DOHH2 (cell line): ENCODE measurements around the gene KLK4.

ENCODE experiments used
- H3F3A ChIP-seq: fragments of 200-600 bp; sonication (generic), shearing (Covaris generic); 2 replicates; pipeline ENCODE4 v1.6.0; 2016; ENCODE audit warnings: antibody characterized with exemption, mild to moderate bottlenecking; ENCODE audit not compliant: control insufficient read depth, insufficient read depth
- H3K27ac ChIP-seq: fragments of 200-600 bp; sonication (generic); 2 replicates; pipeline ENCODE4 v1.5.1; 2014; ENCODE audit warnings: low read depth, mild to moderate bottlenecking, low read length, moderate library complexity
- H3K27me3 ChIP-seq: fragments of 200-600 bp; sonication (generic); 2 replicates; pipeline ENCODE4 v1.6.1; 2014; ENCODE audit warnings: mild to moderate bottlenecking, low read length, mixed read lengths; ENCODE audit not compliant: control insufficient read depth
- H3K36me3 ChIP-seq: fragments of 200-600 bp; sonication (generic); 2 replicates; pipeline ENCODE4 v1.6.1; 2014; ENCODE audit warnings: mild to moderate bottlenecking, low read length, moderate library complexity, mixed read lengths; ENCODE audit not compliant: control insufficient read depth
- H3K4me1 ChIP-seq: fragments of 200-600 bp; sonication (generic); 2 replicates; pipeline ENCODE4 v1.6.1; 2014; ENCODE audit warnings: mild to moderate bottlenecking, low read length, mixed read lengths; ENCODE audit not compliant: control insufficient read depth
- H3K4me2 ChIP-seq: fragments of 200-600 bp; sonication (generic); 2 replicates; pipeline ENCODE4 v1.6.0; 2014; ENCODE audit warnings: mild to moderate bottlenecking, low read length, moderate library complexity
- H3K4me3 ChIP-seq: fragments of 200-600 bp; sonication (generic); 2 replicates; pipeline ENCODE4 v1.5.1; 2014; ENCODE audit warnings: mild to moderate bottlenecking, low read length, mixed read lengths
- H3K79me2 ChIP-seq: fragments of 200-600 bp; sonication (generic); 2 replicates; pipeline ENCODE4 v1.6.1; 2014; ENCODE audit warnings: mild to moderate bottlenecking, low read length, mixed read lengths; ENCODE audit not compliant: control insufficient read depth
- H3K9me2 ChIP-seq: fragments of 200-600 bp; sonication (generic); replicated peaks from 2 replicates; pipeline ENCODE4 v1.6.1; 2014; ENCODE audit warnings: mild to moderate bottlenecking, low read length, mixed read lengths; ENCODE audit not compliant: control insufficient read depth
- H3K9me3 ChIP-seq: fragments of 200-600 bp; sonication (generic); 2 replicates; pipeline ENCODE4 v1.6.1; 2014; ENCODE audit warnings: antibody characterized with exemption, low read length, mixed read lengths; ENCODE audit not compliant: control insufficient read depth, insufficient read depth
- H4K20me1 ChIP-seq: fragments of 200-600 bp; sonication (generic); 2 replicates; pipeline ENCODE4 v1.6.0; 2014; ENCODE audit warnings: low read depth, mild to moderate bottlenecking, antibody characterized with exemption, low read length, moderate library complexity; ENCODE audit not compliant: control insufficient read depth, insufficient read depth
- CTCF ChIP-seq: fragments of 200-600 bp; sonication (generic); IDR thresholded peaks from one replicate; pipeline ENCODE4 v1.5.1; 2014; ENCODE audit warnings: antibody characterized with exemption, mild to moderate bottlenecking, low read depth, low read length; ENCODE audit not compliant: poor library complexity, severe bottlenecking
- EZH2phosphoT487 ChIP-seq: fragments of 200-600 bp; sonication (generic); IDR thresholded peaks from 2 replicates; pipeline ENCODE4 v1.6.1; 2017; ENCODE audit warnings: borderline replicate concordance, mild to moderate bottlenecking, antibody characterized with exemption, low read length, moderate library complexity, mixed read lengths

KLK4 gene

GRCh38 chr19:50890422-50891252 lies 20.6 kb downstream of the KLK4 start:
- no peaks in the 10 kb centered on the region for H4K20me1 ChIP-seq
- H3K9me3 ChIP-seq, result peaks cover 8% of the 10 kb centered on the region
- TF ChIP-seq EZH2phosphoT487 (no peak), CTCF (no peak)
- no peaks in the 10 kb centered on the region for H3K4me1 ChIP-seq
- H3K9me2 ChIP-seq, result no peaks in the 10 kb centered on the region
- no peak overlapping the region for H3K4me2 ChIP-seq
- no peak overlapping the region for H3K27ac ChIP-seq
- H3K79me2 ChIP-seq, result no peaks in the 10 kb centered on the region
- H3K4me3 ChIP-seq, result no peak overlapping the region
- H3F3A ChIP-seq, result no peaks in the 10 kb centered on the region
- H3K27me3 ChIP-seq, result peaks cover 8% of the 10 kb centered on the region; the same call in 1 of the 2 replicates
- H3K36me3 ChIP-seq, result no peaks in the 10 kb centered on the region

DNA sequence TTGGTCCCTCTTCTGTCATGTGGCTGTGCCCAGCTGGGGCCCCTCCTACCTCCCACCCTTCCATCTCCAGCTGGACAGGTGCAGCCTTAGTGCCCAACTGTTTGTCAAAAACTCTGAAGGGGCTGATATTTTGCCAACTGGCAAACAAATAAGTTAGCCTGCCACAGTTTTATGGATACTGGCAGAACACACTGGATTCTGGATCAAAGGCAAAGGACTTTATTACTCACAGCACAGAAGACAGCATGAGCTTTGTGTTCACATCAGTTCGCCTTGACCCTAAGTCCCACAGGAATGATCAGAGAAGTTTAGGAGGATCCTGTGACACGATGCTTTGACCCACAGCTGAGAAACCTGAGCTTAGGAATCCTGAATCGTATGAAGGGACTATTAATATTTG lies 21.6 kb downstream of the KLK4 start:
- no peaks in the 10 kb centered on the region for H3K4me1 ChIP-seq
- no peak overlapping the region for H3K4me2 ChIP-seq

GRCh38 chr19:50882188-50882587 lies 29.0 kb downstream of the KLK4 start:
- no peaks in the 10 kb centered on the region for H3F3A ChIP-seq
- H3K4me2 ChIP-seq, result no peak overlapping the region
- no peak overlapping the region for H3K4me3 ChIP-seq
- H3K79me2 ChIP-seq, result no peaks in the 10 kb centered on the region
- H3K27me3 ChIP-seq, result peaks cover 30% of the 10 kb centered on the region
- H3K27ac ChIP-seq, result no peak overlapping the region
- no peaks in the 10 kb centered on the region for H4K20me1 ChIP-seq
- H3K9me3 ChIP-seq, result no peaks in the 10 kb centered on the region
- H3K4me1 ChIP-seq, result no peaks in the 10 kb centered on the region
- no peaks in the 10 kb centered on the region for H3K9me2 ChIP-seq
- TF ChIP-seq EZH2phosphoT487, result no peak
- peak; percentile 54 for TF ChIP-seq CTCF
- no peaks in the 10 kb centered on the region for H3K36me3 ChIP-seq

More for the DNA sequence above, 21.6 kb downstream of the KLK4 start:
- Histone ChIP-seq H3K9me2 (no peaks in the 10 kb centered on the region), H3K4me3 (no peak overlapping the region), H3F3A (no peaks in the 10 kb centered on the region), H4K20me1 (no peaks in the 10 kb centered on the region), H3K27ac (no peak overlapping the region), H3K36me3 (no peaks in the 10 kb centered on the region), H3K79me2 (no peaks in the 10 kb centered on the region), H3K9me3 (peaks cover 2% of the 10 kb centered on the region; the same call in 1 of the 2 replicates), H3K27me3 (peaks cover 14% of the 10 kb centered on the region; the same call in 1 of the 2 replicates)
- TF ChIP-seq CTCF (no peak), EZH2phosphoT487 (no peak)
